NB4 (cell line): ENCODE data around the gene C2CD4D.

ENCODE experiments used
- CTCF ChIP-seq: IDR thresholded peaks from one replicate; pipeline ENCODE4 v1.5.1; 2012; ENCODE audit warnings: low read depth, low read length
- MAX ChIP-seq: IDR thresholded peaks from 2 replicates; pipeline ENCODE4 v1.6.1; 2011; ENCODE audit warnings: low read depth, low read length
- MYC ChIP-seq: IDR thresholded peaks from 2 replicates; pipeline ENCODE4 v1.6.1; 2011; ENCODE audit warnings: low read depth, low read length
- POLR2A ChIP-seq: IDR thresholded peaks from 2 replicates; pipeline ENCODE4 v1.6.1; 2011; ENCODE audit warnings: mild to moderate bottlenecking; ENCODE audit not compliant: insufficient read length; ENCODE audit errors: extremely low read depth

- TF ChIP-seq CTCF = no peak
- no peak for TF ChIP-seq POLR2A
- no peak for TF ChIP-seq MYC
- TF ChIP-seq MAX = no peak
Measured at GRCh38 chr1:151834239-151834638, 5.4 kb downstream of the C2CD4D start.
